Measurements from ENCODE around the gene LETM1. TPM values are rescaled to one million over a fixed set of nuclear protein-coding genes. Genes with fewer than 3 reads are reported as not detected.
A peak's percentile ranks its signal among the peaks of the same experiment; 100 is the strongest.

Gene LETM1
- total RNA-seq, 3 donors from 2014 or later, result 31.0 to 42.9 (median 32.5) TPM

- H3K4me3 ChIP-seq, result no peak overlapping the region
Observed at GRCh38 chr4:1873776-1874175, 17.8 kb upstream of the LETM1 start.

GRCh38 chr4:1873291-1873690 lies 17.3 kb upstream of the LETM1 start:
- H3K36me3 ChIP-seq, result no peaks in the 10 kb centered on the region
- TF ChIP-seq POLR2AphosphoS5 (IDR thresholded peaks at IDR 0.05) (no peak), POLR2A (IDR thresholded peaks at IDR 0.05) (no peak), CTCF (IDR thresholded peaks at IDR 0.05) (no peak)
- no peaks in the 10 kb centered on the region for H3K27me3 ChIP-seq
- intact Hi-C loops (cut with DNase I; ENCODE audit: low total_unique reads), result no loop called here
- H3K4me1 ChIP-seq, result no peaks in the 10 kb centered on the region
- no peak overlapping the region for H3K27ac ChIP-seq
- H3K4me3 ChIP-seq, result no peak overlapping the region
- DNase-seq (ENCODE audit: low spot score in 2 of 2), result no peak
- no peaks in the 10 kb centered on the region for H3K9me3 ChIP-seq

More at GRCh38 chr4:1873776-1874175, 17.8 kb upstream of the LETM1 start:
- no peak for DNase-seq (ENCODE audit: low spot score in 2 of 2)
- intact Hi-C loops (cut with DNase I; ENCODE audit: low total_unique reads), result no loop called here
- TF ChIP-seq CTCF (IDR thresholded peaks at IDR 0.05) (no peak), POLR2A (IDR thresholded peaks at IDR 0.05) (no peak), POLR2AphosphoS5 (IDR thresholded peaks at IDR 0.05) (no peak)
- no peaks in the 10 kb centered on the region for H3K36me3 ChIP-seq
- H3K9me3 ChIP-seq, result no peaks in the 10 kb centered on the region
- no peaks in the 10 kb centered on the region for H3K27me3 ChIP-seq
- no peak overlapping the region for H3K27ac ChIP-seq
- H3K4me1 ChIP-seq, result no peaks in the 10 kb centered on the region

GRCh38 chr4:1872870-1873269 lies 16.9 kb upstream of the LETM1 start:
- intact Hi-C loops (cut with DNase I; ENCODE audit: low total_unique reads), result no loop called here
- no peaks in the 10 kb centered on the region for H3K27me3 ChIP-seq
- no peaks in the 10 kb centered on the region for H3K36me3 ChIP-seq
- DNase-seq (ENCODE audit: low spot score in 2 of 2), result no peak
- H3K27ac ChIP-seq, result no peak overlapping the region
- TF ChIP-seq CTCF (IDR thresholded peaks at IDR 0.05) (no peak), POLR2AphosphoS5 (IDR thresholded peaks at IDR 0.05) (no peak), POLR2A (IDR thresholded peaks at IDR 0.05) (no peak)
- H3K4me1 ChIP-seq, result no peaks in the 10 kb centered on the region
- H3K4me3 ChIP-seq, result no peak overlapping the region
- no peaks in the 10 kb centered on the region for H3K9me3 ChIP-seq

- DNase-seq (ENCODE audit: low spot score in 2 of 2), result no peak
- Histone ChIP-seq H3K36me3 (no peaks in the 10 kb centered on the region), H3K27me3 (no peaks in the 10 kb centered on the region), H3K27ac (peak overlapping the region; percentile 82 to 97), H3K4me1 (no peaks in the 10 kb centered on the region), H3K9me3 (no peaks in the 10 kb centered on the region), H3K4me3 (peak overlapping the region; percentile 84 to 98 (median 87))
- TF ChIP-seq CTCF (IDR thresholded peaks at IDR 0.05) (no peak), POLR2A (IDR thresholded peaks at IDR 0.05) (no peak), POLR2AphosphoS5 (IDR thresholded peaks at IDR 0.05) (no peak)
- intact Hi-C loops (cut with DNase I; ENCODE audit: low total_unique reads), result no loop called here
Observed at GRCh38 chr4:1871471-1872021, 15.6 kb upstream of the LETM1 start.

- Histone ChIP-seq H3K27me3 (no peaks in the 10 kb centered on the region), H3K36me3 (no peaks in the 10 kb centered on the region), H3K4me1 (no peaks in the 10 kb centered on the region), H3K4me3 (peak within 1 kb of the TSS; percentile 84 to 98 (median 87)), H3K9me3 (no peaks in the 10 kb centered on the region), H3K27ac (peak within 1 kb of the TSS; percentile 95 to 97)
- intact Hi-C loops (cut with DNase I; ENCODE audit: low total_unique reads), result no loop called here
- DNase-seq (ENCODE audit: low spot score in 2 of 2), result peak; percentile 76 to 83
- TF ChIP-seq POLR2AphosphoS5 (IDR thresholded peaks at IDR 0.05) (peak; percentile 51 to 76 (median 72)), CTCF (IDR thresholded peaks at IDR 0.05) (peak in 1 of 3 donors; percentile 11), POLR2A (IDR thresholded peaks at IDR 0.05) (no peak)
Observed at GRCh38 chr4:1870578-1871443, 14.9 kb upstream of the LETM1 start, which contains the start of gene NSD2. Gene NSD2 (plus strand): TSS chr4:1871393. CDS start chr4:1900655, 29,262 bp downstream.
